Natural killer cell (primary cell): ENCODE results near the gene SCGB1A1. TPM values are rescaled to one million over a fixed set of nuclear protein-coding genes. Genes with fewer than 3 reads are reported as not detected.

Source experiments
- ATAC-seq, 3 donors: fragments of 150-1000 bp in 2 of 3; fragments of 200-7000 bp in 1 of 3; cut with Tn5 transposase; 1 replicate in 1 of 3; 2 replicates in 2 of 3; pipeline ENCODE4 v1.10.0; 2021; ENCODE audit warnings: mild to moderate bottlenecking in 2 of 3, moderate library complexity in 2 of 3
- DNase-seq, 2 donors: peaks; one replicate each; pipeline versions ENCODE4 v3.0.0 to v3.0.0-alpha.2; 2013 to 2021; ENCODE audit warnings: mixed read lengths in 1 of 2
- H3K27ac ChIP-seq: one replicate; pipeline ENCODE4 v1.5.1; 2013; ENCODE audit warnings: mild to moderate bottlenecking, low read length
- H3K27me3 ChIP-seq: one replicate; pipeline ENCODE4 v1.6.1; 2013; ENCODE audit warnings: low read length; ENCODE audit not compliant: control insufficient read depth, insufficient read depth
- H3K36me3 ChIP-seq: one replicate; pipeline ENCODE4 v1.6.1; 2013; ENCODE audit warnings: low read length; ENCODE audit not compliant: control insufficient read depth, insufficient read depth
- H3K4me1 ChIP-seq: one replicate; pipeline ENCODE4 v1.6.1; 2013; ENCODE audit warnings: low read length; ENCODE audit not compliant: control insufficient read depth, insufficient read depth
- H3K4me3 ChIP-seq: one replicate; pipeline ENCODE4 v1.5.1; 2013; ENCODE audit warnings: low read length
- H3K9me3 ChIP-seq: one replicate; pipeline ENCODE4 v1.6.1; 2013; ENCODE audit warnings: low read length; ENCODE audit not compliant: control insufficient read depth, insufficient read depth
- H3K27ac Mint-ChIP-seq, 2 donors: one replicate each; pipeline ENCODE4 v1.8.0; 2022; ENCODE audit warnings: mild to moderate bottlenecking in 2 of 2, mixed read lengths in 2 of 2, moderate library complexity in 1 of 2
- H3K27me3 Mint-ChIP-seq, 2 donors: one replicate each; pipeline ENCODE4 v1.8.0; 2022; ENCODE audit warnings: low read depth in 2 of 2, mixed read lengths in 2 of 2
- H3K36me3 Mint-ChIP-seq: one replicate; pipeline ENCODE4 v1.8.0; 2022; ENCODE audit warnings: mixed read lengths
- H3K4me1 Mint-ChIP-seq, 2 donors: one replicate each; pipeline ENCODE4 v1.8.0; 2022; ENCODE audit warnings: mixed read lengths in 2 of 2
- H3K4me3 Mint-ChIP-seq: one replicate; pipeline ENCODE4 v1.8.0; 2022; ENCODE audit warnings: mild to moderate bottlenecking, moderate library complexity, mixed read lengths
- H3K9me3 Mint-ChIP-seq, 2 donors: one replicate each; pipeline ENCODE4 v1.8.0; 2022; ENCODE audit warnings: mixed read lengths in 2 of 2
- WGBS: methylation state at CpG from one replicate; pipeline ENCODE4 v1.1.7; 2013; ENCODE audit warnings: missing lambda C conversion rate; ENCODE audit not compliant: insufficient coverage; 5-methylcytosine and 5-hydroxymethylcytosine counted together
- intact Hi-C: fragments of 100-400 bp; cut with micrococcal nuclease; formaldehyde crosslinking; loops from one replicate; pipeline ENCODE4 v1.14.2; 2022
- total RNA-seq, 4 donors: library from RNA; stranded (reverse); fragments of 120-200 nt in 1 of 4; gene quantifications; one replicate each; pipeline versions ENCODE4 v1.2.3 to v1.2.4, GENCODE V29; 2013 to 2022
- TF ChIP-seq, protein P1 (sequence below): fragments of 200-600 bp; IDR thresholded peaks from one replicate; pipeline ENCODE4 v1.8.0; 2022; ENCODE audit warnings: antibody characterized with exemption

Gene SCGB1A1
- total RNA-seq, 3 donors from 2014 or later (not counting 1 experiment from before 2014, with no cell fraction given), result not detected

DNA sequence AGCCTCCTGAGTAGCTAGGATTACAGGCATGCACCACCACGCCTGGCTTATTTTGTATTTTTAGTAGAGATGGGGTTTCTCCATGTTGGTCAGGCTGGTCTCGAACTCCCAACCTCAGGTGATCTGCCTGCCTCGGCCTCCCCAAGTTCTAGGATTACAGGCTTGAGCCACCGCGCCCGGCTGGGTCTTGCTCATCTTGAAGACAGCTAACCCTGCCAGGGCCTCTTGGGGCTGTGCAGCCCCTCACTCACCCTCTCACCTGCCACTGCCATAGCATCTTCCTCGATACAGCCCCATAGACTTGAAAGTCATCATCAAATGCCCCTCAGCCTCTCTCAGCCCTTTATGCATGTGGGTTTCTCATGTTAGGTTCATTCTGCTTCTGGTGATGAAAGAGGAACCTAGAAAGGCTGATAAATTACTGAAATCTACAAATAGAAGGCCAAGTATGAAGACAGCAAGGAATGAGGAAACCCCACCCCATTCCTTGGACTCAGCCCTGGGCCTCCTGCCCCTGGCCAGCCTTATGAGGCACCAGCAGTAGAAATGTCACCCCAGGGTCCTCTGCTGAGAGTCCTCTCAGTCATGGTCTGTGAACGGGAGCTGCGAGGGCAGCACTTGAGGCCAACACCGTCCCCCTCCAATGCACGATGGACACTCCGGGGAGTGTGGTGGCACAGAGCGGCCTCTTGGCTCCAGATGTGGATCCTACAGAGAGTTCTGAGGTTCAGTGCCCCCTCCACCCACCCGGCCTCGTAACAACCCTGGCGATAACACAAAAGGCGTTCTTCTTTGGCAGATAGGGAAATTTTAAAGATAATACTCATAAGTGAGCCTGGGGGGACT is 24.8 kb downstream of the SCGB1A1 start:
- Histone ChIP-seq H3K27me3 (no peaks in the 10 kb centered on the region), H3K36me3 (no peaks in the 10 kb centered on the region), H3K9me3 (no peaks in the 10 kb centered on the region), H3K4me1 (peaks cover 28% of the 10 kb centered on the region), H3K27ac (peak overlapping the region; percentile 56), H3K4me3 (no peak overlapping the region)
- Mint-ChIP-seq H3K4me3 (peak overlapping the region; percentile 82), H3K27me3 (peaks cover 17 to 22% of the 10 kb centered on the region in 2 donors), H3K9me3 (no peaks in the 10 kb centered on the region), H3K36me3 (no peaks in the 10 kb centered on the region), H3K27ac (peak overlapping the region in 1 of 2 donors; percentile 51), H3K4me1 (peaks cover 14 to 16% of the 10 kb centered on the region in 2 donors)
- intact Hi-C loops, result no loop called here
- 82% methylated on average over 13 of the region's 17 CpGs for WGBS
- TF ChIP-seq, protein P1, sequence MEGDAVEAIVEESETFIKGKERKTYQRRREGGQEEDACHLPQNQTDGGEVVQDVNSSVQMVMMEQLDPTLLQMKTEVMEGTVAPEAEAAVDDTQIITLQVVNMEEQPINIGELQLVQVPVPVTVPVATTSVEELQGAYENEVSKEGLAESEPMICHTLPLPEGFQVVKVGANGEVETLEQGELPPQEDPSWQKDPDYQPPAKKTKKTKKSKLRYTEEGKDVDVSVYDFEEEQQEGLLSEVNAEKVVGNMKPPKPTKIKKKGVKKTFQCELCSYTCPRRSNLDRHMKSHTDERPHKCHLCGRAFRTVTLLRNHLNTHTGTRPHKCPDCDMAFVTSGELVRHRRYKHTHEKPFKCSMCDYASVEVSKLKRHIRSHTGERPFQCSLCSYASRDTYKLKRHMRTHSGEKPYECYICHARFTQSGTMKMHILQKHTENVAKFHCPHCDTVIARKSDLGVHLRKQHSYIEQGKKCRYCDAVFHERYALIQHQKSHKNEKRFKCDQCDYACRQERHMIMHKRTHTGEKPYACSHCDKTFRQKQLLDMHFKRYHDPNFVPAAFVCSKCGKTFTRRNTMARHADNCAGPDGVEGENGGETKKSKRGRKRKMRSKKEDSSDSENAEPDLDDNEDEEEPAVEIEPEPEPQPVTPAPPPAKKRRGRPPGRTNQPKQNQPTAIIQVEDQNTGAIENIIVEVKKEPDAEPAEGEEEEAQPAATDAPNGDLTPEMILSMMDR, result no peak
- no peak for ATAC-seq
- DNase-seq, result no peak

DNA sequence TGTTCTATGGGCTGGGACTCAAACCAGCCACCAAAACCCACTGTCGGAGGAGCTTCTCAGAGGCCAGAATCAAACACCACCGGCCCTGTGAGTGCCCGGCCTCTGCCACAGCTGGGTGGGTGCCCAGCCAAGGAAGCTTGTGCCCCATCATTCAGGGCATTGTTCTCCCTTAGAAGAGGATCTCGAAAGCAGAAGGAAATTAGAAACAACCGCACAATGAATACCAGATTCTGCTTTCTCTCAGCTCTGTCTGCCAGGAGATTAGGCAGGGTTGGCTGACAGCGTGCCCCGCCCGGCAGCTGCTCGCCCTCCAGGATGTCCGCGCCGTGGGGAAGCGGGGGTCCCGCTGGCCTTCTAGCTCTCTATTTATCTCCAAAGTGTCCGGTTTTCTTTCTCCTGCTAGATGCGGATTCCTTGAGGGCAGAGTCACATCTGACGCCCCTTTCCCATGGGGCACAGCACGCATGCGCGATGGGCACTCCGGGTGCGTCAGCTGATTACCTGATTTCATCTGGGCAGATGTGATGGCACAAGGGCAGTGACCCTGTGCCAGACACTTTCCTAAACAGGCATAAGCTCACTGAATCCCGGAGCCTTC is 25.5 kb downstream of the SCGB1A1 start:
- WGBS, result 11% methylated on average over 23 of the region's 23 CpGs
- intact Hi-C loops, result no loop called here
- Histone ChIP-seq H3K36me3 (no peaks in the 10 kb centered on the region), H3K4me1 (peaks cover 28% of the 10 kb centered on the region), H3K4me3 (peak overlapping the region; percentile 26), H3K27me3 (no peaks in the 10 kb centered on the region), H3K27ac (peak overlapping the region; percentile 56), H3K9me3 (no peaks in the 10 kb centered on the region)
- peak overlapping the region in 1 of 2 donors; percentile 51 for H3K27ac Mint-ChIP-seq
- peaks cover 17 to 22% of the 10 kb centered on the region in 2 donors for H3K27me3 Mint-ChIP-seq
- peak in 2 of 3 donors; percentile 62 to 70 for ATAC-seq
- TF ChIP-seq, protein P1, result no peak
- H3K4me1 Mint-ChIP-seq, result peaks cover 14 to 16% of the 10 kb centered on the region in 2 donors
- H3K4me3 Mint-ChIP-seq, result peak overlapping the region; percentile 82
- H3K9me3 Mint-ChIP-seq, result no peaks in the 10 kb centered on the region
- DNase-seq, result peak in 1 of 2 donors; percentile 48
- no peaks in the 10 kb centered on the region for H3K36me3 Mint-ChIP-seq

DNA sequence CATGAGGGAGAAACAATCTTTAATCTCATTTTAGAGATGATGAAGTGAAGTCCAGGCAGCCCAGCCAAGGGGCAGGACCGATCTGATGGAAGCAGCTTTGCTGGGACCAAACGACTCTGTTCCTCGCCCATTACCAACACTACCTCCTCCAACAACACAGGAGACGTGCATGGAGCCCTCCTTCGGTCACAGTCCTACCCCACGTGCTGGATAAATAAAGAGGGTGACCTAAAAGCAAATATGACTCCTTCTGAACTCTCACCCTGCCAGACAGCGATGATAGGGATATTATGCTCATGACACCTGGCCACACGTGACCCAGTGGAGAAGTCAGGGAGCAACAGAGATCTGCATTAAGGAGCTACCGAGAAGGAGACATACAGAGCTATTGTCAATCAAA is 26.0 kb downstream of the SCGB1A1 start:
- H3K27ac ChIP-seq, result peak overlapping the region; percentile 56
- H3K9me3 Mint-ChIP-seq, result no peaks in the 10 kb centered on the region

More for the DNA sequence above, 26.0 kb downstream of the SCGB1A1 start:
- no peak for DNase-seq
- Mint-ChIP-seq H3K27ac (no peak overlapping the region), H3K36me3 (no peaks in the 10 kb centered on the region), H3K27me3 (peaks cover 17 to 22% of the 10 kb centered on the region in 2 donors), H3K4me1 (peaks cover 14 to 16% of the 10 kb centered on the region in 2 donors), H3K4me3 (peak overlapping the region; percentile 82)
- Histone ChIP-seq H3K4me3 (peak overlapping the region; percentile 26), H3K36me3 (no peaks in the 10 kb centered on the region), H3K9me3 (no peaks in the 10 kb centered on the region), H3K27me3 (no peaks in the 10 kb centered on the region), H3K4me1 (peaks cover 28% of the 10 kb centered on the region)
- TF ChIP-seq, protein P1, result no peak
- WGBS, result 60% methylated on average over 8 of the region's 9 CpGs
- intact Hi-C loops, result no loop called here
- no peak for ATAC-seq
